GM18907 (cell line): ENCODE results near the gene LEMD1.
"Not testable (repeated sequence)": the region's sequence is repeated elsewhere in the genome, so short reads cannot be mapped to it uniquely, and the experiment has no call there.

ENCODE experiments used
- ATAC-seq: cut with Tn5 transposase; IDR thresholded peaks from one replicate; pipeline ENCODE4 v1.9.1; 2021; ENCODE audit warnings: mild to moderate bottlenecking, moderate library complexity; ENCODE audit not compliant: unreplicated experiment

The LEMD1 gene

GRCh38 chr1:205447457-205448341 lies 25.8 kb upstream of the LEMD1 start:
- no peak for ATAC-seq

- no peak for ATAC-seq
Measured at GRCh38 chr1:205446828-205447227, 25.0 kb upstream of the LEMD1 start.

GRCh38 chr1:205445646-205445935 lies 23.7 kb upstream of the LEMD1 start:
- no peak for ATAC-seq

DNA sequence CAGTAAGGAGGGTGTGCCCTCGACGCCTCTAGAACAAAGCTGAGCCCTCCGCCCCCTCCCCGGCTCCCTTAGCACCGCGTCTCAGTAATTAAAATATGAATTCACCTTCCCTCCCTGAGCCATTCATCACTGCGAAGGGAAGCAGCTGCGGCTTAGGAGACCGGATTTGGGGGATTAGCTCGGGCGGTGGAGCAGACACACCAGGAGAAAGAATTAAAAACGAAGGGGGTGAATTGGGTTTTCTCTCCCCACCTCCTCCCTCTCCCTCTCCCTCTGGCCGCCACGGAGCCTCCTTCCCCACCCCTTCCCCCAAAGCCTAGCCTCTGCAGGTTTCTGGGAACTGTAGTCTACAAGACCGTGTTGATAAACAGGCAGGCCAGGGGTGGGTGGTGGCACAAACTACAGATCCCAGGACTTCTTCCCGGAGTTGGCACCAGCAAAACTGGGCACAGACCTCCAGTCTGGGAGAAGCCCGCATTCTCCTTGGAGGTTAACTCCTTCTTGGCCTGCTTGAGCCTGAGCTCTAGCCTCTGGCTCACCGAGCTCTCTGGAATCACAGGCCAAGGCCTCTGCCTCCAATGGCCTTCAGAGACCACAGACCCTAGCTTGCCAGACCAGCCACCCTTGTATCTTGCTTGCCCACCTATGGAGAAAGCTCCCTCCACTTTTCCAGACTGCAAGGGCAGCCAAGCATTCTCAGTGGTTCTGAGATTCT lies 23.2 kb upstream of the LEMD1 start:
- no peak for ATAC-seq

DNA sequence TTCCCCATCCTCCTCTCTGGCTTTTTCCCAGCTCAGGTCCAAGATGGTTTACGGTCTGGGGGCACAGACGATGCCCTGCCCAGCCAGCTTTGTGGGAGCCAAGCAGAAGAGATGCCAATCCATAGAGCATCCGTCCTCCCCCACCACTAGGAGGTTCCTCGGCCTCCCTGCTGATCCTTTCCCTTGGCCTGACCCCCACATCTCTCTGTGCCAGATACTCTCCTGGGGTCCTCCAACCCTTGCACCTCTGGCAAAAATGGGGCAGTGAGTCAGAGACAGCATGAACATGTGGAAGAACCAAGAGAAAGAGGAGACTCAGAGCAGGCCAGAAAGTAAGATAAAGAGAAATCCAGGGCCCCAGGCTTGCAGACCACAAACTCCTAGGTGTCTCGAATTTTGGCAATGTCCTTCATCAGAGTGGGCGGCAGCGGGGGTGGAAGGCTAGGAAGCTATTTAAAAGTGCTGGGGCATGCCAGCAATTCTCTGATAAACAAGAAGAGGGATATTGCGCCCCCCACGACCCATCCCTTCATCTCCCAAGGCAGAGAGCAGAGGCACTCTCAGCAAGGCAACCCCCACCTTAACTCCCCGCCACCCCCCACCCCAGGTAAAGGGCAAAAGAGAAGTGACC lies 22.6 kb upstream of the LEMD1 start:
- no peak for ATAC-seq

DNA sequence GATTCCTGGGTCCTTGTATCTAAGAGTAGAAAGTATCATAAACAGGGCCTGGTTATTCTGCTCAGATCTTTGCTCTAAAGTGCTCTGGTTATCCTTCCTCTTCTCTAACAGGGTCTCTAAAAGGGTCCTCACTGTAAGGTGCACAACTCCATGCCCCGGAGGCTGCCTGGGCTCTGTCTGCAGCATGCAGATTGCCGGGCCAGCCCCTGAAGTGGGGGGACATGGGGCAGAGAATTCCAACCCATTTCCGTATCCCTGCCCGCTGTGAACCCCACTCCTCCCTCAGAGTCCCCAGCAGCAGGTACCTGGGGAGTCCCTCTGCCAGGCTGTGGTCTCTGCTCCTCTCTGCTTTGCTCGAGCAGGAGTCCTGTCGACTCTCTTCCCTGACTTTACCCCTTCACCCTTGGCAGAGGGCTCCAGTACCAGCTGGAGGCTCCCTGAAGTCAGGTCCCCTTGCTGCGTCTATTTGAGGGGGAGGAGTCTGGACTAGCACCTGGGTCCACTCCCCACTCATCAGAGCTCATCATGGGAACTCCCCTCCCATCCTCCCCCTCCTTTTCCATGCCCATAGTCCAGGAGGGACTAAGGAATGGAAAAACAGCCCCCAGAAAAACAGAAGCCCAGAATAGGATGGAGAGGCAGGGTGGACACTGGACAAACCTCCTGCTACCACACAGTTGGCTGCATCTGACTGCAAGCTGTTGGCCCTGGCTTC lies 21.9 kb upstream of the LEMD1 start:
- no peak for ATAC-seq

- no peak for ATAC-seq
Measured at GRCh38 chr1:205442051-205442725, 20.3 kb upstream of the LEMD1 start.

DNA sequence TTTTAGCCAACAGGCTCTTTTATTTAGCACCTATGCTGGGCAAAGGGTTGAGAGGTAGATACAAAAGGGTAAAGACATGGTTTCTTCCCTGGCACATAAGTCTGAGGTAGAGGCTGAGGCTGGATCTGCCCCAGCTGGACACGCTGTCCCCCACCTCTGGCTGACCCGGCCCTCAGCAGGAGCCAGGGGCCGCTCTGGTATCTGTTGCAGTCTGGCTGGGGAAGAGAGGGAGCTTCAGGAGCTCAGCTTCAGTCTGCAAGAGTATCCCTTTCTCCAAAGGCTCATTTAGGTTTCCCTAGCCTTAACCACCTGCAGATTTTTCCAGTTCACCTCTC lies 19.8 kb upstream of the LEMD1 start:
- ATAC-seq: no peak

GRCh38 chr1:205441318-205441633 lies 19.4 kb upstream of the LEMD1 start:
- ATAC-seq: no peak

GRCh38 chr1:205440476-205441317 lies 18.8 kb upstream of the LEMD1 start:
- peak; percentile 63 for ATAC-seq

DNA sequence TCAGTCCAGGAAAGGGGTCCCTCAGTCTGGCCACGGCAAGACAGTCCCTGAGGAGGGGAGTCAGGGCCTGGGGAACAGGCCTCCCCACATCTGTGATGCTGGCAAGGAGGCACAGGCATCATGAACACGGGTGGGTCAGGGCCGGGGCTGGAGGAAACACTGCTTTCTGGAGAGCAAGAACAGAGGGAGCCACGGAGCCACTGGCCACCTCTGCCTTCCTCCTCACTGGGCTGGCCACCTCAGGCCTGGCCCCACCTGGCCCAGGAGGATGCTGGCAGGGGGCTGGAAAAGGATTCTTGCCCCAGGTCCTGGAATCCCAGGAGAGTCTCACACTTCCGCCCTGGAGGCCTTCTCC lies 18.2 kb upstream of the LEMD1 start:
- no peak for ATAC-seq

GRCh38 chr1:205438213-205439158 lies 16.6 kb upstream of the LEMD1 start:
- ATAC-seq: no peak

- ATAC-seq: no peak
Measured at GRCh38 chr1:205437570-205437969, 15.7 kb upstream of the LEMD1 start.

DNA sequence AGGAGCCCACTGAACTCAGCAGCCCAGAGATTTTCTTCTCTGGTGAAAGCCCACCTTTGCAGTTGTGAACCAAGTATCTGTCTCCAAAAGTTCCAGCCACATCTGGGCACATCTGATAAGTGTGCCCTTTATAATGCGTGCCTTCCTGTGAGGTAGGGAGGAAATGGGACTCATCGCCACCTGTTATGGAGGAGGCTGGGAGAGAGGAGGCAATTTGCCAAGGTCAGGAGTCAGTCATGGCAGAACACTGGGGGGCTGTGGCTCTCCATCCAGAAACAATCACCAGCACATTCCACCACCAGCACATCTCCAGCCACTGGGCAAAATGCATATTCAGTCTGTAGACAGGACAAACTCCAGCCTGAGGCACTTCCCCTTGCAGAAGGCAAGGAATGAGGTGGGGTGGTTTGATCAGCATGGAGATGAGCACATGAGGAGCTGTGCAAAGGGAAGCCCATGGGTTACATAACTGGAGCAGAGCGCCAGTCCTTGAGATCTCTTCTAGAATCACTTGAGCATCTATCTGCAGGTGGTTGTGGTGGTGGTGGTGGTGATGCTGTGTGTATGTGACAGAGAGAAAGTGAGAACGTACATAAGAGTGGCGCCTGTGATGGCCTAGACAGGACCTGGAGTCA lies 15.0 kb upstream of the LEMD1 start:
- no peak for ATAC-seq

DNA sequence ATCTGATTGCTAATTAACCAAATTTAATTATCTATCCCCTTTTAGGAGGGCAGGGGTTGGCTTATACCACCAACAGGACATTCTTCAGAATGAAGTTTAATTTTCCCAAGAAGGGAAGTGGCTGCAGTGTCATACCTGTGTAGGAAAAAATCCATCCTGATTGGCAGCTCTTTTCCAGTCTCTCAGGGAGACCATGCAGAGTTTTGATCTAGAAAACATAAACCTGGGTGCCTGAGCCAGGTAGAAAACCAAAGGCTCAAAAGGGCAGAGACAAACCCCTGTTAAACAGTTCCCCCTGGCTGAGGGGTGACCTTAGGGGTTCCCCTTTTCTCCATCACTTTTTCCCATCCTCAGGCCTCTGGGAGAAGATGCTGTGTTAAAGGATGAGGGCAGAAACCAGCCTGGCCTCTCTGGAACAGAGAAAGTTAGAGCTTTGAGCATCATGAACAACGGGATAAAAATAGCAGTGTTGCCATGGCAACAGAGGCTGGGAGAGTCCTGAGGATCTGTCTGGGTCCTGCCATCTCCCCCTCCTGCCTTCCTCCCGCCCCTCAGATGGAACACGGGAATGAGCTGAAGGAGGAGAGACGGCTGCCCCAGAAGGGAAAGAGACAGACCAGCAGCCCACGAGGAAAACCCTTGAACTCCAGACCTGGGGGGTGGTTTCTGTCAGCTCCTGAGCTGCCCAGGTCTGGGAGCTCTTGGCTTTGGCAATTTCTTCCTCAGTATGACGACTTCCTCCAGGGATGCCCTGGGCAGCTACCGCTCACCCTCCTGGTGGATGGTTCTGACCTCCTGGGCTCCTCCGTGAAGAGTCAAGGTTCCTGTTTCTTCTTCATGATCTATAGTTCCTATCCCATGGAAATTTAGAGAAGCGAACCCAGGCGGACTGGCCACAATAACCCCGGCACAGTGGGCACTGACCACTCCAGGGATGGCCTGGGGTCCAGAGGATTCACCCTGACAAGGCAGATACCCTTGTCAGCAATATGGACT lies 14.0 kb upstream of the LEMD1 start:
- ATAC-seq: no peak

DNA sequence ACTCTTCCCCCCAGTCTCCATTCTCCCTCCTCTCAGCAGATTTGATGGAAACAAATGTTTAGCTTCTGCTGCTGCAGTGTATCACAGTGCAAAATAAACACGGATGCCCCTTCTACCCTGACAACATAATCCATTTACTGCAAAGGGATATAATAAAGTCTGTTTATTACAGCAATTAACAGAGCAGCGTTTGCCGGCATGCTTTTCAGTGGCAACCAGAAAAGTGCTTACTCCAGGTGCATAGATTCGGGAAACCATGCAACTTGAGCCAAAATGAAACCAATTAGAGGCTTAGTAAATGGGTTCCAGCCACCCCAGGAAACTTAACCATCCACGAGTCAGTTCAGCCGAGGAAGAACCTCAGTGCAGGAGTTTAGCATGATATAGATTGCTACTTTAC lies 12.9 kb upstream of the LEMD1 start:
- ATAC-seq: no peak

DNA sequence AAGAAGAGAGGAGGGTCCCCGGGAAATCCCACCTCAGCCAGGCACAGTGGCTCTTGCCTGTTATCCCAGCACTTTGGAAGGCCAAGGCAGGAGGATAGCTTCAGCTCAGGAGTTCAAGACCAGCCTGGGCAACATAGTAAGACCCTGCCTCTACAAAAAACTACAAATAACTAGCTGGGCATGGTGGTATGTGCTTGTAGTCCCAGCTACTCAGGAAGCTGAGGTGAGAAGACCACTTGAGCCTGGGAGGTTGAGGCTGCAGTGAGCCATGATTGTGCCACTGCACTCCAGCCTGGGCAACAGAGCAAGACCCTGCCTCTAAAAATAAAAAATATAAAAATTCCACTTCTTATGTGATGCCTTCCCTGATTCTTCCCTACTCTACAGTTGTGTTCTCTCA lies 10.8 kb upstream of the LEMD1 start:
- ATAC-seq: not testable (repeated sequence)

DNA sequence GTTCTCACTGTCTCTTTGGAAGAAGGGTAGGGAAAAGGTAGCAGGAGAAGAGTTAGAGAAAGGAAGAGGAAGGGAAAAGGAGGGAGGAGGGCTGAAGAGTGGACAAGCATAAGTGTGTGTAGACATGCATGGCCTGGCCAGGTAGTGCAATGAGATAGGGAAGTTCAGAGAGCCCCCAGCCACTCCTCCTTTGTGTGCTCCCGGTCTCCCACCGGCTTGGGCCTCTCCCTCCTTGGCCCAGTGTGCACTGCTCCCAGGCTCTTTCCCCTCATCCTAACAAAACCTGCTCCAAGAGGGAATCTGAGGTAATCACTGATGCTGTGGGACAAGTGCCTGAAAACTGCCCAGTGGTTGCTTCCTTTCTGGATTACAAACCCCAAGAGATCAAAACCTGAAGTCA lies 10.3 kb upstream of the LEMD1 start:
- no peak for ATAC-seq
